ENCODE data around the gene C22orf23.

Gene C22orf23

DNA sequence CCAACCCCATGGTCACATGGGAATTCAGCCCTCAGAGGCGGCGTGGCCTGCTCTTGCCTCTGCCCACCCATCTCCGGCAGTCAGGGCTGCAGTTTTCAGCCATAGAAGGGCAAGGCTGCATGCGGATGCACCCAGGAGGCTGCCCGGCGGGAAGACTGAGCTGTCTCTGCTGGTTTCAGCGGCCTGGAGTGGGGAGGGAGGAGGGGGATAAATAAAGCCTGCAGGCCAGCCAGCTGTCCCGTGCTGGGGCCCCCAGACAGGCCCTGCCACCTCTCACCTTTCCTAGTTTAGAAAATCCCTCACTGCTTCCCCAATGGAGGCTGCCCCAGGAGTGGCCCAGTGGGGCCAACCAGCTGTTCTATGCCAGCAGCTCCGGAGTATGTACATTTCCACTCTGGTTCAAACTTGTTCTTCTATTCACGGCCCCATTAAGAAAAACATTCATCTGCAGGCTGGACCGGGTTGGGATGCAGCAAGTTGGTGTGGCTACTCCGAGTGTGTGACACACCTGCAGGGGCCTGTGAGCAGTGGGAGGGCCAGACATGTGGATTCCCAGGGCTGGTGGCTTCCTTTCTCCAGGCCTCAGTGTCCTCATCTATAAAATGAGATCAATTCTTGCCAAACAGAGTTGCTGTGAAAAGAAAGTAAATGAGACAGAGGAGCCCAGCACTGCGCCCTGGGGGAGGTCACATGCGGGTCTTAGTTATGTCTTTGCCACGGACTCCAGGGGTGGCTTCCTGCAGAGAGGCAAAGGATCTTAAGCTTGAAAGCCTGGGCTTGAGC lies 42.3 kb downstream of the C22orf23 start:
- Histone ChIP-seq H3K79me2 (ENCODE audit: low read length) (peaks cover 10% of the 10 kb centered on the region), H2AFZ (ENCODE audit: low read depth, low read length) (no peak overlapping the region), H3K27ac (ENCODE audit: low read length) (no peak overlapping the region), H4K20me1 (ENCODE audit: insufficient read depth, low read length) (no peaks in the 10 kb centered on the region), H3K4me3 (ENCODE audit: low read length) (no peak overlapping the region), H3K4me2 (ENCODE audit: low read length) (no peak overlapping the region), H3K9ac (ENCODE audit: low read length) (no peak overlapping the region), H3K27me3 (ENCODE audit: low read depth, low read length) (no peaks in the 10 kb centered on the region), H3K9me3 (ENCODE audit: insufficient read depth, low read length) (no peaks in the 10 kb centered on the region), H3K36me3 (replicated peaks; ENCODE audit: low read depth, low read length) (no peaks in the 10 kb centered on the region), H3K4me1 (ENCODE audit: low read length) (peaks cover 6% of the 10 kb centered on the region)
- TF ChIP-seq, protein P1, sequence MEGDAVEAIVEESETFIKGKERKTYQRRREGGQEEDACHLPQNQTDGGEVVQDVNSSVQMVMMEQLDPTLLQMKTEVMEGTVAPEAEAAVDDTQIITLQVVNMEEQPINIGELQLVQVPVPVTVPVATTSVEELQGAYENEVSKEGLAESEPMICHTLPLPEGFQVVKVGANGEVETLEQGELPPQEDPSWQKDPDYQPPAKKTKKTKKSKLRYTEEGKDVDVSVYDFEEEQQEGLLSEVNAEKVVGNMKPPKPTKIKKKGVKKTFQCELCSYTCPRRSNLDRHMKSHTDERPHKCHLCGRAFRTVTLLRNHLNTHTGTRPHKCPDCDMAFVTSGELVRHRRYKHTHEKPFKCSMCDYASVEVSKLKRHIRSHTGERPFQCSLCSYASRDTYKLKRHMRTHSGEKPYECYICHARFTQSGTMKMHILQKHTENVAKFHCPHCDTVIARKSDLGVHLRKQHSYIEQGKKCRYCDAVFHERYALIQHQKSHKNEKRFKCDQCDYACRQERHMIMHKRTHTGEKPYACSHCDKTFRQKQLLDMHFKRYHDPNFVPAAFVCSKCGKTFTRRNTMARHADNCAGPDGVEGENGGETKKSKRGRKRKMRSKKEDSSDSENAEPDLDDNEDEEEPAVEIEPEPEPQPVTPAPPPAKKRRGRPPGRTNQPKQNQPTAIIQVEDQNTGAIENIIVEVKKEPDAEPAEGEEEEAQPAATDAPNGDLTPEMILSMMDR (IDR thresholded peaks at IDR 0.05; ENCODE audit: low read depth, low read length), result no peak
- TF ChIP-seq EZH2phosphoT487 (IDR thresholded peaks at IDR 0.05; ENCODE audit: low read depth), result no peak

- peaks cover 10% of the 10 kb centered on the region for H3K79me2 ChIP-seq (ENCODE audit: low read length)
- peaks cover 12% of the 10 kb centered on the region for H3K4me1 ChIP-seq (ENCODE audit: low read length)
- H4K20me1 ChIP-seq (ENCODE audit: insufficient read depth, low read length), result no peaks in the 10 kb centered on the region
- no peak overlapping the region for H3K4me3 ChIP-seq (ENCODE audit: low read length)
- no peaks in the 10 kb centered on the region for H3K27me3 ChIP-seq (ENCODE audit: low read depth, low read length)
- no peak overlapping the region for H3K27ac ChIP-seq (ENCODE audit: low read length)
- H2AFZ ChIP-seq (ENCODE audit: low read depth, low read length), result no peak overlapping the region
- TF ChIP-seq, protein P1 (IDR thresholded peaks at IDR 0.05; ENCODE audit: low read depth, low read length), result no peak
- no peak for TF ChIP-seq EZH2phosphoT487 (IDR thresholded peaks at IDR 0.05; ENCODE audit: low read depth)
- no peaks in the 10 kb centered on the region for H3K9me3 ChIP-seq (ENCODE audit: insufficient read depth, low read length)
- no peak overlapping the region for H3K4me2 ChIP-seq (ENCODE audit: low read length)
- H3K36me3 ChIP-seq (replicated peaks; ENCODE audit: low read depth, low read length), result no peaks in the 10 kb centered on the region
- H3K9ac ChIP-seq (ENCODE audit: low read length), result no peak overlapping the region
Measured at GRCh38 chr22:37909766-37910165, 43.6 kb downstream of the C22orf23 start.

DNA sequence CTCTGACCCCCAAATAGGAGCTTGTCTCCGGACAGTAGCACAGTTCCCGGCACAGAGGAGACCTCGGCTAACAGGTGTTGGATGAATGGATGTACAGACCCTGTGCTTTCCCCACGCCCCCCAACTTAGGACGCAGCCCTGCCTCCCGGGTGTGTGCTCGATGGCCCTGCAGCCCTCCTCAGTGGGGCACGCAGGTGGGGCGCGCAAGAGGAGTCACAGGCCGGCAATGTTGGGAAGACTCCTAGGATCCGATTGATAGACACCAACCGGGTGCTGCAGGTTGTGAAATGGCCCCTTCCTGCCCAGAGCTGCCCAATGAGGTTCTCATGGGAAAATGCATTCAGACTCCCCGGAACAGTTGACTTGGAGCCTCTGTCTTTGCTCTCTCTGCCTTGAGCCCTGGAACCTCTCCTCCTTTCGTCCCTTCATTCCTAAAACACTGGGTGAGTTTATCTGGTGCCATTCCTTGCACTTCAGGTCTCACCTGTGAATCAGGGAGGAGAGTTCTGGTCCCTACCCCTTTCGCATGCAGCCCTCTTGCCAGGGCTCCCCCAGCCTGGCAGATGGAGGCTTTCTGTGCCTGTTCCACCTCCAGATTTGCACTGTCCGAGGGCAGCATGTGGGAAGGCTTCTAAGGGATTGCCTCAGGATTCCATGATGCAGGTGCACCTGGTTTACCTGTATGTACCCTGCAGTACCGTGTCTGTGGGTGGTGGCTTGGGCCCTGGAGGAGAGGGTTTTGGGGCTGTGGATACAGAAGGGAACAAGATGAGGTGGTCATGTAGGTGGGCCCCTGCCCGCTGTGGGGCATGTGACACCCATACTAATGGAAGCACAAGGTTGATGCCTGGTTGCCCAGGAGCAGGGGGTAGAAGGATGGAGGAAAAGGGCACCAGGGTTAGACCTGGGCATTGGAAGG lies 46.1 kb downstream of the C22orf23 start:
- H4K20me1 ChIP-seq (ENCODE audit: insufficient read depth, low read length), result no peaks in the 10 kb centered on the region
- no peaks in the 10 kb centered on the region for H3K9me3 ChIP-seq (ENCODE audit: insufficient read depth, low read length)
- H3K4me3 ChIP-seq (ENCODE audit: low read length), result peak overlapping the region; percentile 90
- H3K9ac ChIP-seq (ENCODE audit: low read length), result peak overlapping the region; percentile 86
- TF ChIP-seq, protein P1 (IDR thresholded peaks at IDR 0.05; ENCODE audit: low read depth, low read length), result no peak
- TF ChIP-seq EZH2phosphoT487 (IDR thresholded peaks at IDR 0.05; ENCODE audit: low read depth), result no peak
- H3K27ac ChIP-seq (ENCODE audit: low read length), result no peak overlapping the region
- no peaks in the 10 kb centered on the region for H3K36me3 ChIP-seq (replicated peaks; ENCODE audit: low read depth, low read length)
- 0 out of 2 replicates have a peak overlapping the region, but pooled peaks have one; percentile 56 for H2AFZ ChIP-seq (ENCODE audit: low read depth, low read length)
- H3K79me2 ChIP-seq (ENCODE audit: low read length), result peaks cover 10% of the 10 kb centered on the region
- peak overlapping the region; percentile 99 for H3K4me2 ChIP-seq (ENCODE audit: low read length)
- no peaks in the 10 kb centered on the region for H3K27me3 ChIP-seq (ENCODE audit: low read depth, low read length)
- peaks cover 12% of the 10 kb centered on the region for H3K4me1 ChIP-seq (ENCODE audit: low read length)
